NK-92 (cell line): Measurements from ENCODE around the gene EIF3K.

Experiments used
- DNase-seq: peaks from one replicate; lab custom pipeline; 2025; ENCODE audit not compliant: unreplicated experiment; lab: John Stamatoyannopoulos, UW

Gene EIF3K

GRCh38 chr19:38649305-38650171 is 30.6 kb downstream of the EIF3K start:
- DNase-seq = no peak

- no peak for DNase-seq
These were observed 31.3 kb downstream of the EIF3K start for GRCh38 chr19:38650172-38650775.

GRCh38 chr19:38650911-38651584 is 32.1 kb downstream of the EIF3K start:
- no peak for DNase-seq

GRCh38 chr19:38653028-38653571 is 34.1 kb downstream of the EIF3K start:
- no peak for DNase-seq

- DNase-seq = no peak
These were observed 35.7 kb downstream of the EIF3K start for GRCh38 chr19:38654628-38655055.

GRCh38 chr19:38655148-38655824 is 36.3 kb downstream of the EIF3K start:
- DNase-seq = no peak

GRCh38 chr19:38656171-38656981 is 37.4 kb downstream of the EIF3K start:
- DNase-seq = no peak

- no peak for DNase-seq
These were observed 38.7 kb downstream of the EIF3K start for GRCh38 chr19:38657633-38658222.

- no peak for DNase-seq
These were observed 39.7 kb downstream of the EIF3K start for GRCh38 chr19:38658462-38659306.

- DNase-seq = no peak
These were observed 41.7 kb downstream of the EIF3K start for GRCh38 chr19:38660724-38661123.

GRCh38 chr19:38661136-38661535 is 42.1 kb downstream of the EIF3K start:
- no peak for DNase-seq

GRCh38 chr19:38661996-38662395 is 43.0 kb downstream of the EIF3K start:
- no peak for DNase-seq

- DNase-seq = no peak
These were observed 43.7 kb downstream of the EIF3K start for GRCh38 chr19:38662537-38663155.

GRCh38 chr19:38663156-38663651 is 44.2 kb downstream of the EIF3K start:
- DNase-seq = no peak

- no peak for DNase-seq
These were observed 45.0 kb downstream of the EIF3K start for GRCh38 chr19:38663957-38664502.

GRCh38 chr19:38664503-38665211 is 45.7 kb downstream of the EIF3K start:
- DNase-seq = no peak

GRCh38 chr19:38665219-38665931 is 46.4 kb downstream of the EIF3K start:
- DNase-seq = no peak
